Measurements from ENCODE around the gene NKX1-1.

NKX1-1 gene

GRCh38 chr4:1409079-1409478, 2.8 kb upstream of the NKX1-1 start:
- no peak overlapping the region for H3K4me2 ChIP-seq (ENCODE audit: insufficient read depth, low read length)
- H3K27ac ChIP-seq (ENCODE audit: low read length), result no peak overlapping the region
- ATAC-seq (ENCODE audit: insufficient read depth, low read depth) (no peak), DNase-seq (no peak)
- H3K4me1 ChIP-seq (ENCODE audit: insufficient read depth, low read length), result no peaks in the 10 kb centered on the region
- H4K20me1 ChIP-seq (ENCODE audit: insufficient read depth, low read length), result peaks cover 12% of the 10 kb centered on the region; the same call in 1 of the 2 replicates
- peaks cover 10% of the 10 kb centered on the region for H3K9me3 ChIP-seq (ENCODE audit: insufficient read depth, low read length, severe bottlenecking)
- H3K27me3 ChIP-seq (ENCODE audit: insufficient read depth, low read length, poor library complexity), result no peaks in the 10 kb centered on the region
- no peaks in the 10 kb centered on the region for H3K79me2 ChIP-seq (ENCODE audit: insufficient read depth, low read length)
- H2AFZ ChIP-seq (ENCODE audit: low read depth, low read length), result no peak overlapping the region
- H3K36me3 ChIP-seq (ENCODE audit: insufficient read depth, low read length), result no peaks in the 10 kb centered on the region
- no peak overlapping the region for H3K9ac ChIP-seq (ENCODE audit: low read depth, low read length)
- H3K4me3 ChIP-seq (ENCODE audit: low read depth in 1 of 2, low read length in 2 of 2), result no peak overlapping the region
- TF ChIP-seq EZH2 (IDR thresholded peaks at IDR 0.05; ENCODE audit: borderline replicate concordance, low read depth, low read length, severe bottlenecking) (no peak), CTCF (IDR thresholded peaks at IDR 0.05; ENCODE audit: borderline replicate concordance, extremely low read depth, low read length, poor library complexity, severe bottlenecking) (no peak)

- H3K36me3 ChIP-seq (ENCODE audit: insufficient read depth, low read length), result no peaks in the 10 kb centered on the region
- H3K27me3 ChIP-seq (ENCODE audit: insufficient read depth, low read length, poor library complexity), result no peaks in the 10 kb centered on the region
- no peak for ATAC-seq (ENCODE audit: insufficient read depth, low read depth)
- no peak overlapping the region for H3K9ac ChIP-seq (ENCODE audit: low read depth, low read length)
- H3K4me3 ChIP-seq (ENCODE audit: low read depth in 1 of 2, low read length in 2 of 2), result no peak overlapping the region
- no peak for DNase-seq
- no peak overlapping the region for H2AFZ ChIP-seq (ENCODE audit: low read depth, low read length)
- no peaks in the 10 kb centered on the region for H3K79me2 ChIP-seq (ENCODE audit: insufficient read depth, low read length)
- no peaks in the 10 kb centered on the region for H3K4me1 ChIP-seq (ENCODE audit: insufficient read depth, low read length)
- H4K20me1 ChIP-seq (ENCODE audit: insufficient read depth, low read length), result peaks cover 12% of the 10 kb centered on the region; the same call in 1 of the 2 replicates
- H3K9me3 ChIP-seq (ENCODE audit: insufficient read depth, low read length, severe bottlenecking), result peaks cover 10% of the 10 kb centered on the region
- no peak overlapping the region for H3K27ac ChIP-seq (ENCODE audit: low read length)
- no peak for TF ChIP-seq EZH2 (IDR thresholded peaks at IDR 0.05; ENCODE audit: borderline replicate concordance, low read depth, low read length, severe bottlenecking)
- H3K4me2 ChIP-seq (ENCODE audit: insufficient read depth, low read length), result no peak overlapping the region
Observed at GRCh38 chr4:1408418-1408817, 2.2 kb upstream of the NKX1-1 start.

GRCh38 chr4:1407657-1408333, 1.6 kb upstream of the NKX1-1 start:
- Histone ChIP-seq H3K4me2 (ENCODE audit: insufficient read depth, low read length) (no peak overlapping the region), H3K27ac (ENCODE audit: low read length) (no peak overlapping the region), H3K36me3 (ENCODE audit: insufficient read depth, low read length) (no peaks in the 10 kb centered on the region), H4K20me1 (ENCODE audit: insufficient read depth, low read length) (peaks cover 12% of the 10 kb centered on the region; the same call in 1 of the 2 replicates), H3K9ac (ENCODE audit: low read depth, low read length) (no peak overlapping the region), H3K27me3 (ENCODE audit: insufficient read depth, low read length, poor library complexity) (no peaks in the 10 kb centered on the region), H2AFZ (ENCODE audit: low read depth, low read length) (no peak overlapping the region), H3K79me2 (ENCODE audit: insufficient read depth, low read length) (no peaks in the 10 kb centered on the region), H3K4me3 (ENCODE audit: low read depth in 1 of 2, low read length in 2 of 2) (no peak overlapping the region), H3K9me3 (ENCODE audit: insufficient read depth, low read length, severe bottlenecking) (peaks cover 10% of the 10 kb centered on the region), H3K4me1 (ENCODE audit: insufficient read depth, low read length) (no peaks in the 10 kb centered on the region)
- ATAC-seq (ENCODE audit: insufficient read depth, low read depth) (no peak), DNase-seq (no peak)
- no peak for TF ChIP-seq EZH2 (IDR thresholded peaks at IDR 0.05; ENCODE audit: borderline replicate concordance, low read depth, low read length, severe bottlenecking)
- no peak for TF ChIP-seq CTCF (IDR thresholded peaks at IDR 0.05; ENCODE audit: borderline replicate concordance, extremely low read depth, low read length, poor library complexity, severe bottlenecking)

- Histone ChIP-seq H2AFZ (ENCODE audit: low read depth, low read length) (no peak overlapping the region), H4K20me1 (ENCODE audit: insufficient read depth, low read length) (peaks cover 12% of the 10 kb centered on the region; the same call in 1 of the 2 replicates), H3K9me3 (ENCODE audit: insufficient read depth, low read length, severe bottlenecking) (peaks cover 10% of the 10 kb centered on the region), H3K36me3 (ENCODE audit: insufficient read depth, low read length) (no peaks in the 10 kb centered on the region), H3K9ac (ENCODE audit: low read depth, low read length) (no peak overlapping the region), H3K27ac (ENCODE audit: low read length) (no peak overlapping the region), H3K4me2 (ENCODE audit: insufficient read depth, low read length) (no peak overlapping the region), H3K4me1 (ENCODE audit: insufficient read depth, low read length) (no peaks in the 10 kb centered on the region), H3K79me2 (ENCODE audit: insufficient read depth, low read length) (no peaks in the 10 kb centered on the region), H3K27me3 (ENCODE audit: insufficient read depth, low read length, poor library complexity) (no peaks in the 10 kb centered on the region), H3K4me3 (ENCODE audit: low read depth in 1 of 2, low read length in 2 of 2) (no peak overlapping the region)
- no peak for ATAC-seq (ENCODE audit: insufficient read depth, low read depth)
- no peak for DNase-seq
- no peak for TF ChIP-seq CTCF (IDR thresholded peaks at IDR 0.05; ENCODE audit: borderline replicate concordance, extremely low read depth, low read length, poor library complexity, severe bottlenecking)
- TF ChIP-seq EZH2 (IDR thresholded peaks at IDR 0.05; ENCODE audit: borderline replicate concordance, low read depth, low read length, severe bottlenecking), result no peak
Observed at GRCh38 chr4:1406981-1407656, 877 bp upstream of the NKX1-1 start.
